Stimulated activated memory B cell treated with anti-CD40 and anti-IgM and Interleukin-4, amounts not matched to agents 10 μg/mL and 1 μg/mL and 100 μg/mL, for 72 hours (primary cell): Measurements from ENCODE around the gene FNDC3B.

Experiments used
- ATAC-seq: fragments of 150-1000 bp; cut with Tn5 transposase; 2 replicates; pipeline ENCODE4 v1.10.0; 2021
- H3K27ac Mint-ChIP-seq: one replicate; pipeline ENCODE4 v1.8.0; 2022; ENCODE audit warnings: mild to moderate bottlenecking, mixed read lengths
- H3K27me3 Mint-ChIP-seq: one replicate; pipeline ENCODE4 v1.8.0; 2022; ENCODE audit warnings: mixed read lengths
- H3K36me3 Mint-ChIP-seq: one replicate; pipeline ENCODE4 v1.8.0; 2022; ENCODE audit warnings: mixed read lengths
- H3K4me1 Mint-ChIP-seq: one replicate; pipeline ENCODE4 v1.8.0; 2022; ENCODE audit warnings: mixed read lengths
- H3K4me3 Mint-ChIP-seq: one replicate; pipeline ENCODE4 v1.8.0; 2022; ENCODE audit warnings: mild to moderate bottlenecking, moderate library complexity, mixed read lengths
- H3K9me3 Mint-ChIP-seq: one replicate; pipeline ENCODE4 v1.8.0; 2022; ENCODE audit warnings: mixed read lengths

Gene FNDC3B

GRCh38 chr3:172303941-172304558 is 264.7 kb downstream of the FNDC3B start:
- H3K4me3 Mint-ChIP-seq = no peak overlapping the region
- no peaks in the 10 kb centered on the region for H3K27me3 Mint-ChIP-seq
- H3K9me3 Mint-ChIP-seq = no peaks in the 10 kb centered on the region
- H3K4me1 Mint-ChIP-seq = no peaks in the 10 kb centered on the region
- H3K36me3 Mint-ChIP-seq = peaks cover 20% of the 10 kb centered on the region
- no peak for ATAC-seq
- H3K27ac Mint-ChIP-seq = no peak overlapping the region

GRCh38 chr3:172305552-172305951 is 266.2 kb downstream of the FNDC3B start:
- Mint-ChIP-seq H3K9me3 (no peaks in the 10 kb centered on the region), H3K36me3 (peaks cover 24% of the 10 kb centered on the region), H3K4me1 (no peaks in the 10 kb centered on the region), H3K4me3 (no peak overlapping the region), H3K27ac (no peak overlapping the region), H3K27me3 (no peaks in the 10 kb centered on the region)
- ATAC-seq = no peak

GRCh38 chr3:172305974-172306373 is 266.6 kb downstream of the FNDC3B start:
- Mint-ChIP-seq H3K9me3 (no peaks in the 10 kb centered on the region), H3K27me3 (no peaks in the 10 kb centered on the region), H3K4me1 (no peaks in the 10 kb centered on the region), H3K27ac (no peak overlapping the region), H3K36me3 (peaks cover 21% of the 10 kb centered on the region), H3K4me3 (no peak overlapping the region)
- no peak for ATAC-seq

- Mint-ChIP-seq H3K27ac (no peak overlapping the region), H3K4me3 (no peak overlapping the region), H3K4me1 (no peaks in the 10 kb centered on the region), H3K36me3 (peaks cover 21% of the 10 kb centered on the region), H3K9me3 (no peaks in the 10 kb centered on the region), H3K27me3 (no peaks in the 10 kb centered on the region)
- no peak for ATAC-seq
These were observed 267.8 kb downstream of the FNDC3B start for GRCh38 chr3:172307141-172307560.

GRCh38 chr3:172309059-172309458 is 269.7 kb downstream of the FNDC3B start:
- Mint-ChIP-seq H3K27me3 (no peaks in the 10 kb centered on the region), H3K27ac (no peak overlapping the region), H3K4me1 (no peaks in the 10 kb centered on the region), H3K36me3 (peaks cover 15% of the 10 kb centered on the region), H3K4me3 (no peak overlapping the region), H3K9me3 (no peaks in the 10 kb centered on the region)
- ATAC-seq = no peak

- Mint-ChIP-seq H3K27ac (no peak overlapping the region), H3K36me3 (peaks cover 15% of the 10 kb centered on the region), H3K27me3 (no peaks in the 10 kb centered on the region), H3K4me3 (no peak overlapping the region), H3K9me3 (no peaks in the 10 kb centered on the region), H3K4me1 (no peaks in the 10 kb centered on the region)
- no peak for ATAC-seq
These were observed 270.5 kb downstream of the FNDC3B start for GRCh38 chr3:172309741-172310427.

- Mint-ChIP-seq H3K9me3 (no peaks in the 10 kb centered on the region), H3K27me3 (no peaks in the 10 kb centered on the region), H3K27ac (no peak overlapping the region), H3K36me3 (peaks cover 15% of the 10 kb centered on the region), H3K4me1 (no peaks in the 10 kb centered on the region), H3K4me3 (no peak overlapping the region)
- no peak for ATAC-seq
These were observed 271.0 kb downstream of the FNDC3B start for GRCh38 chr3:172310428-172310760.

- H3K36me3 Mint-ChIP-seq = peaks cover 15% of the 10 kb centered on the region
- H3K4me3 Mint-ChIP-seq = no peak overlapping the region
- no peaks in the 10 kb centered on the region for H3K9me3 Mint-ChIP-seq
- H3K4me1 Mint-ChIP-seq = no peaks in the 10 kb centered on the region
- no peak for ATAC-seq
- H3K27me3 Mint-ChIP-seq = no peaks in the 10 kb centered on the region
- H3K27ac Mint-ChIP-seq = no peak overlapping the region
These were observed 271.8 kb downstream of the FNDC3B start for GRCh38 chr3:172311217-172311616.

GRCh38 chr3:172312001-172312400 is 272.6 kb downstream of the FNDC3B start:
- no peak for ATAC-seq
- H3K27me3 Mint-ChIP-seq = no peaks in the 10 kb centered on the region

GRCh38 chr3:172312711-172313110 is 273.3 kb downstream of the FNDC3B start:
- Mint-ChIP-seq H3K36me3 (peaks cover 10% of the 10 kb centered on the region), H3K27ac (no peak overlapping the region), H3K4me3 (no peak overlapping the region), H3K4me1 (no peaks in the 10 kb centered on the region), H3K9me3 (no peaks in the 10 kb centered on the region), H3K27me3 (no peaks in the 10 kb centered on the region)
- no peak for ATAC-seq

More at GRCh38 chr3:172312001-172312400, 272.6 kb downstream of the FNDC3B start:
- Mint-ChIP-seq H3K27ac (no peak overlapping the region), H3K4me1 (no peaks in the 10 kb centered on the region), H3K9me3 (no peaks in the 10 kb centered on the region), H3K4me3 (no peak overlapping the region), H3K36me3 (peaks cover 15% of the 10 kb centered on the region)

GRCh38 chr3:172313671-172314070 is 274.3 kb downstream of the FNDC3B start:
- Mint-ChIP-seq H3K27me3 (no peaks in the 10 kb centered on the region), H3K27ac (no peak overlapping the region), H3K9me3 (no peaks in the 10 kb centered on the region), H3K36me3 (peaks cover 10% of the 10 kb centered on the region), H3K4me3 (no peak overlapping the region), H3K4me1 (no peaks in the 10 kb centered on the region)
- ATAC-seq = no peak

GRCh38 chr3:172314591-172315160 is 275.3 kb downstream of the FNDC3B start:
- no peak overlapping the region for H3K27ac Mint-ChIP-seq
- no peaks in the 10 kb centered on the region for H3K9me3 Mint-ChIP-seq
- ATAC-seq = no peak
- H3K36me3 Mint-ChIP-seq = peaks cover 11% of the 10 kb centered on the region
- H3K4me1 Mint-ChIP-seq = no peaks in the 10 kb centered on the region
- H3K4me3 Mint-ChIP-seq = no peak overlapping the region
- no peaks in the 10 kb centered on the region for H3K27me3 Mint-ChIP-seq

GRCh38 chr3:172315401-172316091 is 276.2 kb downstream of the FNDC3B start:
- Mint-ChIP-seq H3K27me3 (no peaks in the 10 kb centered on the region), H3K27ac (no peak overlapping the region), H3K4me3 (no peak overlapping the region), H3K36me3 (peaks cover 10% of the 10 kb centered on the region), H3K4me1 (peaks cover 7% of the 10 kb centered on the region), H3K9me3 (no peaks in the 10 kb centered on the region)
- no peak for ATAC-seq

GRCh38 chr3:172316758-172317157 is 277.4 kb downstream of the FNDC3B start:
- H3K27ac Mint-ChIP-seq = no peak overlapping the region
- H3K9me3 Mint-ChIP-seq = no peaks in the 10 kb centered on the region
- peaks cover 8% of the 10 kb centered on the region for H3K4me1 Mint-ChIP-seq
- no peak for ATAC-seq
- H3K4me3 Mint-ChIP-seq = no peak overlapping the region
- peaks cover 9% of the 10 kb centered on the region for H3K36me3 Mint-ChIP-seq
- no peaks in the 10 kb centered on the region for H3K27me3 Mint-ChIP-seq

- ATAC-seq = no peak
- Mint-ChIP-seq H3K36me3 (peaks cover 9% of the 10 kb centered on the region), H3K4me3 (no peak overlapping the region), H3K9me3 (no peaks in the 10 kb centered on the region), H3K27me3 (no peaks in the 10 kb centered on the region), H3K4me1 (peaks cover 8% of the 10 kb centered on the region), H3K27ac (no peak overlapping the region)
These were observed 278.1 kb downstream of the FNDC3B start for GRCh38 chr3:172317481-172317880.
